Limb (tissue), 2 donors: ENCODE data around the gene RPL39.
"Not testable (repeated sequence)": the region's sequence is repeated elsewhere in the genome, so short reads cannot be mapped to it uniquely, and the experiment has no call there.

Source experiments
- DNase-seq, 2 donors: peaks; one replicate each; pipeline ENCODE4 v3.0.0-alpha.2; 2016; ENCODE audit errors: extremely low spot score in 2 of 2

RPL39 gene

DNA sequence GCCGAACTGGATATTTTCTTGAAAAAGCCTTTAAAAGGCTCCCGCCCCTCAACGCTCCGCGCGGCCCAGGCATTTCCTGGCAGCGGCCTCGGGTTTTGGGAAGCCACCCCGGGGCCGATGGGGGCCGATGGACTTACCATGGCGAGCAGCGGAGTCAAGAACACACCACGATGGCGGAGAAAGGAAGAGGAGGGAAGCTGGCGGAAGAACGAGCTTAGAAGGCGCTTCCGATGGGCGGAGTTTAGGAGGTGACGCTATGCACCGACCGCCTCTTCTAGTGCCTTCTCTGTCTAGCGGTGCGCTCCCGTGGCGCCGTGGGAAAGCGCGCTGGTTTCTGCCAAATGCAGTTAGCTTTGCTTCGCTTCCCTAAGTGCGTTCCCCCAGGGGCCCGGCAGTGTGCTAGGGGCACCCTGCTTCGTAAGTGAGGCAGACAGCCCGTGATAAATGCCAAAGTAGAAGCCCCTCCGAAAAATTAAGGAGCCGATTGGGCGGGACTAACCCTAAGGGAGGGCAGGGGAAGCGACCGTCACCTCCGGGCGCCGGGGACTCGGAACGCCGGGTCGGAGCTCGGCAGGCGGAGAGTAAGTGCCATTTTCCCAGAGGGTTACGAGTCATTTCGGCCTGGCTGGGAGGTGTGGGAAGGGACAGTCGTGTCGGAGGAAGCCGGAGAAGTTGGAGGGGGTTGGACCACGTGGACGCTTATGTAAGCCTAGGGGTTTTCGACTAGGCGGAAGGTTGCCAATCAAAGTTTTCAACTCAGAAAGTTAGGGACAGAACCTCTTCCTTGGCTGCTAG, at the start of gene RPL39:
Gene RPL39, minus strand, starts transcription at position 194 of the 795 bp plus-strand sequence. Its CDS starts 54 bp downstream, at position 140.
- DNase-seq = peak; percentile 83 to 85

- DNase-seq = no peak
Measured at GRCh38 chrX:119833905-119834304, 42.5 kb upstream of the RPL39 start.

DNA sequence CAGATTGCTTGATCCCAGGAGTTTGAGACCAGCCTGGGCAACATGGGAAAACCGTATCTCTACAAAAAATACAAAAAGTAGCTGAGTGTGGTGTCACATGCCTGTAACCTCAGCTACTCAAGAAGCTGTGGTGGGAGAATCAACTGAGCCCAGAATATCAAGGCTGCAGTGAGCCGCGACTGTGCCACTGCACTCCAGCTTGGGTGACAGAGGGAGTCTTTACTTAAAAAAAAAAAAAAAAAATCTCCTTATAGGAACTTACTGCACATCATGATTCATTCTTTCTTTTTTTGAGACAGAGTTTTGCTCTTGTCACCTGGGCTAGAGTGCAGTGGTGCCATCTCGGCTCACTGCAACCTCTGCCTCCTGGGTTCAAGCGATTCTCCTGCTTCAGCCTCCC, 37.0 kb upstream of the RPL39 start:
- DNase-seq = no peak

GRCh38 chrX:119826399-119826959, 35.0 kb upstream of the RPL39 start:
- no peak for DNase-seq

DNA sequence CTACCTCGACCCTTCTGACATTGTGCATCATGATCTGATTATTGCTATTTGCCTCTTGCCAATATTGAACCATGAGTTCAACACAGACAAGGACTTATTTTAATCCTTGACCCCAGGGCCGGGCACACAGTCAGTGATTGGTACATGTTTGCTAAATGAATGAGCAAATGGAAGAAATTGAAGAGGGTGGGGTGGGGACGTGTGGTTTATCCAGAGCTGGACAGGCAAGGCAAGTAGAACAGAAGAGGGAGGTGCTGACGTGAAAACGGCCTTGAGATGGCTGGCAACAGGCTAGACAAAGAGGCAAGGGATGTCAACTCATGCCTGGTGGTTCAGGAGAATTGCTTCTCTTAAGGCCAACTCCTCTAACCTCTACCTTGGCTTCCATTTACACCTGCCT, 32.8 kb upstream of the RPL39 start:
- not testable (repeated sequence) for DNase-seq

GRCh38 chrX:119821703-119822102, 30.3 kb upstream of the RPL39 start:
- not testable (repeated sequence) for DNase-seq

- no peak for DNase-seq
Measured at GRCh38 chrX:119817130-119817690, 25.8 kb upstream of the RPL39 start.

GRCh38 chrX:119816300-119816699, 24.9 kb upstream of the RPL39 start:
- no peak for DNase-seq

- no peak for DNase-seq
Measured at GRCh38 chrX:119809185-119809666, 17.8 kb upstream of the RPL39 start.

GRCh38 chrX:119808461-119808860, 17.0 kb upstream of the RPL39 start:
- not testable (repeated sequence) for DNase-seq

GRCh38 chrX:119802546-119802945, 11.1 kb upstream of the RPL39 start:
- no peak for DNase-seq

- no peak for DNase-seq
Measured at GRCh38 chrX:119801253-119802221, 10.1 kb upstream of the RPL39 start.

DNA sequence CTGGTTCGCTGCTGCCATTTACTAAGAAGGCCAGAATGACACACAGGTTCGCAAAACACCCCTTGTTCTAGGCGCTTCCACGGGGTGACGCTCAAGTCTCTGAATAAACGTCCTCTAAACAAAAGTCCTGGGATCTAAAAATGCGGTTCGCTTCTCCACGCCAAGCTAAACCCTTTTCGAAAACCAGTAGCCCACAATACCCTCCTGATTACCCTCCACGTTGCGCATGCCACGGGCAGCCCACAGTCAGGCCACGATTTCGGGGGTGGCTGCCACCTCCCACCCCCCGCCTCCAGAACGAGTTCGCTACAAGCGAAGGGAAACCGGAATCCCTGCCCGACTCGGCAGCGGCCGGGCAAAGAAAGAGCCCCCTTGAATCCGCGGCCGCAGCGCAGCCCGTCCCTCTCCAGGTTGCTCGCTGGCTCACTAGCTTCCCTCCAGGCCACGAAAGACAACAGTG, 423 bp downstream of the RPL39 start:
- DNase-seq = peak in 1 of 2 donors; percentile 10

- DNase-seq = no peak
Measured at GRCh38 chrX:119784747-119785446, 6.5 kb downstream of the RPL39 start.

- DNase-seq = no peak
Measured at GRCh38 chrX:119783026-119783425, 8.4 kb downstream of the RPL39 start.

DNA sequence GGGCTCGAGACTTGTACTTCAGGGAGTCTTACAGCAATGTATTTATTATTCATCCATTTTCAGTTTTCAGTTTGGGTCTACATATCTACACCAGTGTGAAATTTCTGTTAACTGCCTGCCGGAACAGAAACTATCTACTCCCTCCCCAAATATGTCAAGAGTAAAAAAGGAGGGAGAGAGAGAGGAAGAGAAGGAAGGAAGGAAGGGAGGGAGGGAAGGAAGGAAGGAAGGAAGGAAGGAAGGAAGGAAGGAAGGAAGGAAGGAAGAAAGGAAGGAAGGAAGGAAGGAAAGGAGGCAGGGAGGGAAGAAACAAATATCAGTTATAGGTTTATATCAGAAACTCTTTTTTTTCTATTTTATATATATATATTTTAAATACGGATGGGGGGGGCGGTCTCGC, 12.6 kb downstream of the RPL39 start:
- no peak for DNase-seq

DNA sequence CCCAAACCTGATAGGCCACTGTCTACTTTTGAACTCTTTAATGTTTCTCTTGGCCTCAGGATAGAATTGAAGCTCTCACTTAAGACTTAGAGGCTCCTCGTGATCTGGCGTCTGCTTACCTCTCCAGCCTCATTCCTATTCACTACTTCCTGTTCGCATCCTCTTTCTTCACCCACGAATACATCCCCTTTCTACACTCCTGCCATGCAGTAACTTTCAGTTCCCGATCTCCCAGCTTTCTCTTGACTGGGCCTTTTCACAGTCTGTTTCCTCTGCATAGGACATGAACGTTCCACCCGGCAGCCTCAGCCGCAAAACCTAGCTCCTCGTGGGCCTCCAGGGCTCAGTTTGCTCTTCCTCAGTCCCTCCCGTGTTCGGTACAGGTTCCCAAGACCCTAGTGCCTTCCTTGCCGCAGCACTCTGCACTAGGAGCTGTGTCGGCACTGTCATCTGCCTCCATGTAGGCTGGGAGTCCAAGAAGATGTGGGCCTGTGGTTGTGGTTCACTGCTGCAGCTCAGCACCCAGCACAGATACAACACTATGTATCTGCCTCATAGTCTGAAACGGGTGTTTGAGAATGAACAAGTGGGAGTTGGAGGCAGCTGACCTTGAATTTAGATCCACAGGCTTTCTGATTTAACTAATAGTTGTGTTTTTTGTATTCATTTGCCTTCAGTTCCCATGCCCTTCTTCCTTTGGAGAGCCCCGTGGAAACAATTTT, 15.8 kb downstream of the RPL39 start:
- no peak for DNase-seq

DNA sequence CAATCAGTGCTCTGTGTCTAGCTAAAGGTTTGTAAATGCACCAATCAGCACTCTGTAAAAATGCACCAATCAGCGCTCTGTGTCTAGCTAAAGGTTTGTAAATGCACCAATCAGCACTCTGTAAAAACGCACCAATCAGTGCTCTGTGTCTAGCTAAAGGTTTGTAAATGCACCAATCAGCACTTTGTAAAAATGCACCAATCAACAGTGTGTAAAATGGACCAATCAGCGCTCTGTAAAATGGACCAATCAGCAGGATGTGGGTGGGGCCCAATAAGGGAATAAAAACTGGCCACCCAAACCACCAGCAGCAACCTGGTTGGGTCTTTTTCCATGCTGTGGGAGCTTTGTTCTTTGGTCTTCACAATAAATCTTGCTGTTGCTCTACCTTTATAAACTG, 22.0 kb downstream of the RPL39 start:
- DNase-seq = not testable (repeated sequence)

DNA sequence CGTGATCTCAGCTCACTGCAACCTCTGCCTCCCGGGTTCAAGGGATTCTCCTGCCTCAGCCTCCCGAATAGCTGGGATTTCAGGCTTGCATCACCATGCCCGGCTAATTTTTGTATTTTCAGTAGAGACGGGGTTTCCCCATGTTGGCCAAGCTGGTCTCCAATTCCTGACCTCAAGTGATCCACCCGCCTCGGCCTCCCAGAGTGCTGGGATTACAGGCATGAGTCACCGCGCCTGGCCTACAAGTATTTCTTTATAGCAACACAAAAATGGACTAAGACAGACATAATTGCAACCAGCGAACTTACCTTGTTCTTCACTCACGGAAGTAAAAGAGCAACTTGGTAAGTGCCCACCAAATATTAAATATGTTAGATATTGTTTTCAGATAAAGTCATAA, 23.0 kb downstream of the RPL39 start:
- not testable (repeated sequence) for DNase-seq

DNA sequence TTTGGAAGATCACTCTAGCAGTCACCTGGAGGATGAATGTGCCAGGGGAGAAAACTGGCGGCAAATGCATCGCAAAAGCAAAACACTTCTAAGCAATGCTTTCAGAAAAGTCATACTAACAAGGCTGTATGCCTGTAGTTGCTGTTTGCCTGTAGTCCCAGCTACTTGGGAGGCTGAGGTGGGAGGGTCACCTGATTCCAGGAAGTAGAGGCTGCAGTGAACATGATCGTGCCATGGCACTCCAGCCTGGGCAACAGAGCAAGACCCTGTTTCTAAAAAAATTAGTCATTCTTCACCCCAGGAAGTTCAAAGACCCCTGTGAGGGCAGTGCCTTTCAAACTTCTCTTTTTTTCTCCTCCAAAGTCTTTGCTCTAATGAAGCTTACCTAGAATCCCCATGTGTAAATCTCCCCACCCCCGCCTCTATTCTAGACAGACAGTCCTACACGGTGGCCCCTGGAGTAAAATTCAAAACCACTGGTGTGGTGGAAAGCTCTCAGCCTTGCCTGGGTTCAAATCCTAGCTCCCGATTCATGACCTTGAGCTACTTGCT, 27.5 kb downstream of the RPL39 start:
- DNase-seq = no peak
